HepG2 (cell line): ENCODE data around the gene TASOR2. TPM values are rescaled to one million over a fixed set of nuclear protein-coding genes. Genes with fewer than 3 reads are reported as not detected.

ENCODE experiments used
- ETV5 ChIP-seq: IDR thresholded peaks from 2 replicates; pipeline ENCODE4 v1.6.1; 2018; ENCODE audit warnings: missing biosample characterization, missing genetic modification reagents, inconsistent platforms, borderline replicate concordance
- MEIS2 ChIP-seq: sonication (generic); formaldehyde crosslinking; IDR thresholded peaks from 2 replicates; pipeline ENCODE4 v1.9.0; 2021; ENCODE audit warnings: mild to moderate bottlenecking, missing genetic modification reagents
- ZFP62 ChIP-seq: sonication (generic); formaldehyde crosslinking; IDR thresholded peaks from 2 replicates; pipeline ENCODE4 v1.4.0; 2020; ENCODE audit warnings: missing genetic modification reagents
- ZFY ChIP-seq: sonication (generic); formaldehyde crosslinking; IDR thresholded peaks from 2 replicates; pipeline ENCODE4 v1.4.0; 2020; ENCODE audit warnings: missing genetic modification reagents
- ZIK1 ChIP-seq: sonication (generic); formaldehyde crosslinking; IDR thresholded peaks from 2 replicates; pipeline ENCODE4 v1.5.0; 2020; ENCODE audit warnings: mild to moderate bottlenecking, low read depth, missing genetic modification reagents, borderline replicate concordance
- ZNF432 ChIP-seq: sonication (generic); formaldehyde crosslinking; IDR thresholded peaks from 2 replicates; pipeline ENCODE4 v1.5.0; 2020; ENCODE audit warnings: missing genetic modification reagents, mild to moderate bottlenecking, borderline replicate concordance
- ZNF557 ChIP-seq: sonication (generic); formaldehyde crosslinking; IDR thresholded peaks from 2 replicates; pipeline ENCODE4 v1.4.0; 2020; ENCODE audit warnings: missing genetic modification reagents
- ZNF558 ChIP-seq: sonication (generic); formaldehyde crosslinking; IDR thresholded peaks from 2 replicates; pipeline ENCODE4 v1.9.0; 2022; ENCODE audit warnings: mild to moderate bottlenecking, missing genetic modification reagents, borderline replicate concordance
- ZNF780A ChIP-seq: sonication (generic); formaldehyde crosslinking; IDR thresholded peaks from 2 replicates; pipeline ENCODE4 v1.8.0; 2022; ENCODE audit warnings: mild to moderate bottlenecking, missing genetic modification reagents, moderate library complexity
- polyA plus RNA-seq, 8 experiments: library from polyadenylated mRNA; depleted of rRNA in 3 of 8; stranded (reverse) in 7 of 8; unstranded in 1 of 8; fragments of >200 nt; fragmentation: Illumina TruSeq in 4 of 8; extraction: Trizol in 4 of 8; gene quantifications; 2 replicates each; pipeline versions ENCODE4 v1.2.1 to v1.2.3, GENCODE V29; 2011 to 2016; ENCODE audit warnings: low read depth in 4 of 8, missing spikeins in 1 of 8, mixed read lengths in 1 of 8; ENCODE audit not compliant: insufficient read depth in 1 of 8
- total RNA-seq, 5 experiments: library from RNA; depleted of rRNA; stranded (reverse); fragments of >200 nt; fragmentation: Illumina TruSeq; extraction: Trizol; gene quantifications; 2 replicates each; pipeline ENCODE4 v1.2.3, GENCODE V29; 2016; ENCODE audit warnings: low read depth in 1 of 5
- TF ChIP-seq, protein P1 (sequence below): sonication (generic); formaldehyde crosslinking; IDR thresholded peaks from 2 replicates; pipeline ENCODE4 v1.8.0; 2022; ENCODE audit warnings: low read depth, missing genetic modification reagents
- TF ChIP-seq, protein P2 (sequence below): sonication (generic); formaldehyde crosslinking; conservative IDR thresholded peaks from 2 replicates; pipeline ENCODE4 v1.8.0; 2022; ENCODE audit warnings: mild to moderate bottlenecking, moderate library complexity, missing genetic modification reagents
- TF ChIP-seq, protein P3 (sequence below): IDR thresholded peaks from 2 replicates; pipeline ENCODE4 v1.6.1; 2016; ENCODE audit warnings: low read depth, missing genetic modification reagents, missing compliant biosample characterization
- TF ChIP-seq, protein P4 (sequence below): sonication (generic); formaldehyde crosslinking; IDR thresholded peaks from 2 replicates; pipeline ENCODE4 v1.5.1; 2020; ENCODE audit warnings: missing genetic modification reagents, mild to moderate bottlenecking, borderline replicate concordance
- TF ChIP-seq, protein P5 (sequence below): sonication (generic); formaldehyde crosslinking; IDR thresholded peaks from 2 replicates; pipeline ENCODE4 v1.4.0; 2020; ENCODE audit warnings: low read depth, mild to moderate bottlenecking, missing genetic modification reagents

Gene TASOR2
- total and polyA plus RNA-seq, 2 of the 13 experiments (the other 11 are each of a cell fraction or from before 2014, with no cell fraction given), result 24.2 to 55.3 TPM

DNA sequence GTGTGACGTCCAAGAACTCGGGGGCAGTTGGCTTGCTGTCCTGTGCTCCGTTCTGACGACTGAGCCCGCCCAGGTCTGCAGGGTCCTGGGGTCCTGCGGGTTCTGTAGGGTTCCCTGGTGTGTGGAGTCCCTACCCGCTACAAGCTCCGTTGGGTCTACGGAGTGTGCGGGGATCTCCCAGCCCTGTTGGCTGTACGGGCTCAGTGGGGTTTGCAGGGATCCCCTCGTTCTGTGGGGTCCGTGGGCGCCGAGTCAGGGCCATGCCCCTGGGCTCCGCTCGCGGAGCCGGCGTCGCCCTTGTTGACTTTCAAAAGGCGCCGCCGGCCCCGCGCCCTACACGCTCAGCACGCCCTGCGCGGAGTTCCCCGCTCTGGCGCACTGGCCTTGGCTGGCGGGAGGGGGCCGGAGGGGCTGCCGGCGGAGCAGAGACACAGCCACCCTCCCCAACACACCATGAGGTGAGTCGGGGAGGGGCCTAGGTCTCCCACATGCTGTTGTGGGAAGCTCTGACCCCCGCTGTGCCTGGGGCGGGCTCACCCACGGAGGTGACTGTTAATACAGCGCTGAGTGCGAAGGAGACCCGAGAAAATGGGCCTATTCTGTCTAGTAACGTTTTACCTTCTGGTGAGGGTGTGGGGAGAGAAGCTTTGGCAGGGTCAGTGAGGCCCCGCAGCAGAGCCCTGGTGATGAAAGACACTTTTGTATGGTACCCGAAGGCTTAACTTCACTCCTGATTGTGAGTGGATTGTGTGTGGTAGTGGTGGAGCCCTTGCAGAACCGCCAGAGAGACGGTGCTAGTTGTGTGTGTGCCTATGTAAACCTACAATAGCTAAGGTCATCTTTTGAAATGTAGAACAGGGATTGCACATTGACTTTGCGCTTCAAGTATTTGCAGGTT is 8.1 kb downstream of the TASOR2 start (continued):
- TF ChIP-seq ZNF780A (CRISPR knock-in tag), result 0 out of 2 replicates have a peak, but pooled peaks have one; percentile 41
- TF ChIP-seq MEIS2 (CRISPR knock-in tag), result peak; percentile 83
- peak; percentile 92; the same call in 1 of the 2 replicates for TF ChIP-seq ZNF558 (CRISPR knock-in tag)
- no peak for TF ChIP-seq ZFP62 (CRISPR knock-in tag)
- TF ChIP-seq, protein P1, sequence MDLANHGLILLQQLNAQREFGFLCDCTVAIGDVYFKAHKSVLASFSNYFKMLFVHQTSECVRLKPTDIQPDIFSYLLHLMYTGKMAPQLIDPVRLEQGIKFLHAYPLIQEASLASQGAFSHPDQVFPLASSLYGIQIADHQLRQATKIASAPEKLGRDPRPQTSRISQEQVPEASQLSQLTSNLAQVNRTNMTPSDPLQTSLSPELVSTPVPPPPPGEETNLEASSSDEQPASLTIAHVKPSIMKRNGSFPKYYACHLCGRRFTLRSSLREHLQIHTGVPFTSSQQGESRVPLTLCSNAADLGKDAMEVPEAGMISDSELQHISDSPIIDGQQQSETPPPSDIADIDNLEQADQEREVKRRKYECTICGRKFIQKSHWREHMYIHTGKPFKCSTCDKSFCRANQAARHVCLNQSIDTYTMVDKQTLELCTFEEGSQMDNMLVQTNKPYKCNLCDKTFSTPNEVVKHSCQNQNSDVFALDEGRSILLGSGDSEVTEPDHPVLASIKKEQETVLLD (CRISPR knock-in tag), result 0 out of 2 replicates have a peak, but pooled peaks have one; percentile 63
- TF ChIP-seq ZNF557 (CRISPR knock-in tag), result peak; percentile 68; the same call in 1 of the 2 replicates
- peak; percentile 85 for TF ChIP-seq ZFY
- TF ChIP-seq ZNF432 (CRISPR knock-in tag), result no peak
- TF ChIP-seq, protein P2, sequence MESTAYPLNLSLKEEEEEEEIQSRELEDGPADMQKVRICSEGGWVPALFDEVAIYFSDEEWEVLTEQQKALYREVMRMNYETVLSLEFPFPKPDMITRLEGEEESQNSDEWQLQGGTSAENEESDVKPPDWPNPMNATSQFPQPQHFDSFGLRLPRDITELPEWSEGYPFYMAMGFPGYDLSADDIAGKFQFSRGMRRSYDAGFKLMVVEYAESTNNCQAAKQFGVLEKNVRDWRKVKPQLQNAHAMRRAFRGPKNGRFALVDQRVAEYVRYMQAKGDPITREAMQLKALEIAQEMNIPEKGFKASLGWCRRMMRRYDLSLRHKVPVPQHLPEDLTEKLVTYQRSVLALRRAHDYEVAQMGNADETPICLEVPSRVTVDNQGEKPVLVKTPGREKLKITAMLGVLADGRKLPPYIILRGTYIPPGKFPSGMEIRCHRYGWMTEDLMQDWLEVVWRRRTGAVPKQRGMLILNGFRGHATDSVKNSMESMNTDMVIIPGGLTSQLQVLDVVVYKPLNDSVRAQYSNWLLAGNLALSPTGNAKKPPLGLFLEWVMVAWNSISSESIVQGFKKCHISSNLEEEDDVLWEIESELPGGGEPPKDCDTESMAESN, result peak; percentile 78; the same call in 1 of the 2 replicates
- TF ChIP-seq, protein P3, sequence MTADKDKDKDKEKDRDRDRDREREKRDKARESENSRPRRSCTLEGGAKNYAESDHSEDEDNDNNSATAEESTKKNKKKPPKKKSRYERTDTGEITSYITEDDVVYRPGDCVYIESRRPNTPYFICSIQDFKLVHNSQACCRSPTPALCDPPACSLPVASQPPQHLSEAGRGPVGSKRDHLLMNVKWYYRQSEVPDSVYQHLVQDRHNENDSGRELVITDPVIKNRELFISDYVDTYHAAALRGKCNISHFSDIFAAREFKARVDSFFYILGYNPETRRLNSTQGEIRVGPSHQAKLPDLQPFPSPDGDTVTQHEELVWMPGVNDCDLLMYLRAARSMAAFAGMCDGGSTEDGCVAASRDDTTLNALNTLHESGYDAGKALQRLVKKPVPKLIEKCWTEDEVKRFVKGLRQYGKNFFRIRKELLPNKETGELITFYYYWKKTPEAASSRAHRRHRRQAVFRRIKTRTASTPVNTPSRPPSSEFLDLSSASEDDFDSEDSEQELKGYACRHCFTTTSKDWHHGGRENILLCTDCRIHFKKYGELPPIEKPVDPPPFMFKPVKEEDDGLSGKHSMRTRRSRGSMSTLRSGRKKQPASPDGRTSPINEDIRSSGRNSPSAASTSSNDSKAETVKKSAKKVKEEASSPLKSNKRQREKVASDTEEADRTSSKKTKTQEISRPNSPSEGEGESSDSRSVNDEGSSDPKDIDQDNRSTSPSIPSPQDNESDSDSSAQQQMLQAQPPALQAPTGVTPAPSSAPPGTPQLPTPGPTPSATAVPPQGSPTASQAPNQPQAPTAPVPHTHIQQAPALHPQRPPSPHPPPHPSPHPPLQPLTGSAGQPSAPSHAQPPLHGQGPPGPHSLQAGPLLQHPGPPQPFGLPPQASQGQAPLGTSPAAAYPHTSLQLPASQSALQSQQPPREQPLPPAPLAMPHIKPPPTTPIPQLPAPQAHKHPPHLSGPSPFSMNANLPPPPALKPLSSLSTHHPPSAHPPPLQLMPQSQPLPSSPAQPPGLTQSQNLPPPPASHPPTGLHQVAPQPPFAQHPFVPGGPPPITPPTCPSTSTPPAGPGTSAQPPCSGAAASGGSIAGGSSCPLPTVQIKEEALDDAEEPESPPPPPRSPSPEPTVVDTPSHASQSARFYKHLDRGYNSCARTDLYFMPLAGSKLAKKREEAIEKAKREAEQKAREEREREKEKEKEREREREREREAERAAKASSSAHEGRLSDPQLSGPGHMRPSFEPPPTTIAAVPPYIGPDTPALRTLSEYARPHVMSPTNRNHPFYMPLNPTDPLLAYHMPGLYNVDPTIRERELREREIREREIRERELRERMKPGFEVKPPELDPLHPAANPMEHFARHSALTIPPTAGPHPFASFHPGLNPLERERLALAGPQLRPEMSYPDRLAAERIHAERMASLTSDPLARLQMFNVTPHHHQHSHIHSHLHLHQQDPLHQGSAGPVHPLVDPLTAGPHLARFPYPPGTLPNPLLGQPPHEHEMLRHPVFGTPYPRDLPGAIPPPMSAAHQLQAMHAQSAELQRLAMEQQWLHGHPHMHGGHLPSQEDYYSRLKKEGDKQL (CRISPR knock-in tag), result no peak
- TF ChIP-seq, protein P4, sequence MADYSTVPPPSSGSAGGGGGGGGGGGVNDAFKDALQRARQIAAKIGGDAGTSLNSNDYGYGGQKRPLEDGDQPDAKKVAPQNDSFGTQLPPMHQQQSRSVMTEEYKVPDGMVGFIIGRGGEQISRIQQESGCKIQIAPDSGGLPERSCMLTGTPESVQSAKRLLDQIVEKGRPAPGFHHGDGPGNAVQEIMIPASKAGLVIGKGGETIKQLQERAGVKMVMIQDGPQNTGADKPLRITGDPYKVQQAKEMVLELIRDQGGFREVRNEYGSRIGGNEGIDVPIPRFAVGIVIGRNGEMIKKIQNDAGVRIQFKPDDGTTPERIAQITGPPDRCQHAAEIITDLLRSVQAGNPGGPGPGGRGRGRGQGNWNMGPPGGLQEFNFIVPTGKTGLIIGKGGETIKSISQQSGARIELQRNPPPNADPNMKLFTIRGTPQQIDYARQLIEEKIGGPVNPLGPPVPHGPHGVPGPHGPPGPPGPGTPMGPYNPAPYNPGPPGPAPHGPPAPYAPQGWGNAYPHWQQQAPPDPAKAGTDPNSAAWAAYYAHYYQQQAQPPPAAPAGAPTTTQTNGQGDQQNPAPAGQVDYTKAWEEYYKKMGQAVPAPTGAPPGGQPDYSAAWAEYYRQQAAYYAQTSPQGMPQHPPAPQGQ (CRISPR knock-in tag), result no peak
- TF ChIP-seq, protein P5, sequence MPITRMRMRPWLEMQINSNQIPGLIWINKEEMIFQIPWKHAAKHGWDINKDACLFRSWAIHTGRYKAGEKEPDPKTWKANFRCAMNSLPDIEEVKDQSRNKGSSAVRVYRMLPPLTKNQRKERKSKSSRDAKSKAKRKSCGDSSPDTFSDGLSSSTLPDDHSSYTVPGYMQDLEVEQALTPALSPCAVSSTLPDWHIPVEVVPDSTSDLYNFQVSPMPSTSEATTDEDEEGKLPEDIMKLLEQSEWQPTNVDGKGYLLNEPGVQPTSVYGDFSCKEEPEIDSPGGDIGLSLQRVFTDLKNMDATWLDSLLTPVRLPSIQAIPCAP (CRISPR knock-in tag), result no peak
- TF ChIP-seq ZIK1 (CRISPR knock-in tag), result 0 out of 2 replicates have a peak, but pooled peaks have one; percentile 37
- TF ChIP-seq ETV5 (CRISPR knock-in tag), result peak; percentile 66
